HG03354 (cell line): ENCODE measurements around the gene MANSC1.
"Not testable (repeated sequence)": the region's sequence is repeated elsewhere in the genome, so short reads cannot be mapped to it uniquely, and the experiment has no call there.

Experiments
- ATAC-seq: cut with Tn5 transposase; IDR thresholded peaks from one replicate; pipeline ENCODE4 v1.9.1; 2021; ENCODE audit warnings: mild to moderate bottlenecking; ENCODE audit not compliant: unreplicated experiment, poor library complexity, severe bottlenecking

MANSC1 gene

DNA sequence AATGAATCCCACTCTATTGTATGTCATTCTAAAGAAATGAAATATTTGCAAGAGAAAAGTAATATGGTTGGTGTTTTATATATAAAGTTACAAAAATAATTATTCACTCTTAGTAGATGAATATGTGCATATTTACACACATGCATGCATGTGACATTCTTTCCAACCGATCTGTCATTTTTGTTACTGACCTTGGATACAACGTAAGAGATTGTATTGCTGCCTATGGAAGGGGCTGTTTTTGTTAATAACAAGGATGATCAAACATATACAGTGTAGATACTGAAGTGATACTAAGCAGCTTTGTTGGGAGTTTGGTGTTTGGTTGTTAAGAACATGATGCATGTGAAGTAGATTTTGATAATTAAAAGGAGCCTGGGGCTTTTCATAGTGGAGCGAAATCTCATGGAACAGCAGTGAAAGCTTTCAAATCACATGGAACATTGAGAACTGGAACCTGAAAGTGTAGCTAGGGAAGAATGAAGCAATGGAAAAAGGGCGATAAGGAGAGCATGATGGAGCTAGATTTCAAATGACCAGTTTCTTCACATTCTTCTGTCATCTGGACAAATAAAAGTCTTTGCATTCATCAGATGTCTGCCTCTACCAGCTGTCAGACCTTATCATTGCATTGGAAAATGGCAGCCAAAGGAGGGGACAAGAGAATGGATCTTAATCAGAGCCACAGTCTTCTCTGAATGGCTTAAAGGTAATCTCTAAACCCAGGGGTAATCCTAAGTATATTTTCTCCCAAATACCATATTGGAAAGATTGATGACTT lies 16.8 kb upstream of the MANSC1 start:
- no peak for ATAC-seq

DNA sequence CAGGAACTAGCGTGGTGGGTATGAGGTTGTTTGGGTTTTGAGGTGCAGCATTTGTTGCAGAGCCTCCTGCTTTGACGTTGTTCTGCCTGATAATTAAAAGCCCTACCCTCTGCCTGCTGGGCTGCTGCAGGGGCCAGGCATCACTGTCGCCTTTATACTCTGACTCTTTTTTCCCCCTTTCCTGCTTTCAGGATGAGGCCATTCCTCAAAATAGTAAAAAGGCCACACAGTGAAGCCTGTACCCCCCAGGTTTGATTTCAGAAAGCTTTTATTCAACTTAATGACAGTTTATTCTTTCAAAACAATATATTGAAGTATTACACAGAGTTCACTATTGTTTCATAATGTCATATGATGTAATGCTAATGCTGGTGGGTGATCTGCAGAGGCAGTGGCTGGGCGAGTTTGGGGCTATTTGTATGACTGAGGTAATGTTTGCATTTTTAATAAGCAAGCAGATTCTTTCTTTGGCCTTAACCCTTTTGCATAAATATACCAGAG lies 15.9 kb upstream of the MANSC1 start:
- ATAC-seq = no peak

DNA sequence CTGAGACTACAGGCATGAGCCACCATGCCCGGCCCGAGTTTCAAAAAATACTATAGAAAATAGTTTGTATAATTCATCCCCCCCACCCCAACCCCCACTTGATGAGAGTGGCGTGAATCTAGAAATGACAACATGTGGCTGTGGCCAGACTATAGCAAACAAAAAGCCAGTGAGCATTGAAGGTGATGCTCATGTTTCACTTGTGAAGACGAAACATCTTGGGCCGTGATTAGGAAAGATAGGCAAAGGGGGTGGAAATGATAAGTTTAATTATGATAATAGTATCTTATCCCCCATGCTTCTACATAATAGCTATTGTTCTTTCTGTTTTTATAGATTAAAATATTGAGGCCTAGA lies 15.4 kb upstream of the MANSC1 start:
- ATAC-seq = no peak

DNA sequence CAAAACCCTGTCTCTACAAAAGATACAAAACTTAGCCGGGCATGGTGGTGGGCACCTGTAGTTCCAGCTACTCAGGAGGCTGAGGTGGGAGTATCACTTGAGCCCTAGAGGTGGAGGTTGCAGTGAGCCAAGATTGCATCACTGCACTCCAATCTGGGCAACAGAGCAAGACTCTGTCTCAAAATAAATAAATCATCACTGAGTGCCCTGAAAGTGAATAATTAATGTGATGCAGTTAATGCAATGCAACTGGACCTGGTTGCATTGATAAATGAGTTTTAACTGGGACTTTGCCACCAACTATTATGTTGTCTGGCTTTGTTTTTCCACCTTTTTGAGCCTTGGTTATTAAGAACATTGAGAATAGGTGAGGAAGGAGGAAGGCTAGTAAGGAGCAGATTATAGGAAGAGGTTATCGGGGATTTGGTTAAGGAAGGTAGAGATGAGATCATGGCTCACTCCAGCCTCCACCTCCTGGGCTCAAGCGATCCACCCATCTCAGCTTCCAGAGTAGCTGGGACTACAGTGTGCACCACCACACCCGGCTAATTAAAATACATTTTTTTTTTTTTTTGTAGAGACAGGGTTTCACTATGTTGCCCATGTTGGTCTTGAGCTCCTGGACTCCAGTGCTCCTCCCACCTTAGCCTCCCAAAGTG lies 14.9 kb upstream of the MANSC1 start:
- no peak for ATAC-seq

DNA sequence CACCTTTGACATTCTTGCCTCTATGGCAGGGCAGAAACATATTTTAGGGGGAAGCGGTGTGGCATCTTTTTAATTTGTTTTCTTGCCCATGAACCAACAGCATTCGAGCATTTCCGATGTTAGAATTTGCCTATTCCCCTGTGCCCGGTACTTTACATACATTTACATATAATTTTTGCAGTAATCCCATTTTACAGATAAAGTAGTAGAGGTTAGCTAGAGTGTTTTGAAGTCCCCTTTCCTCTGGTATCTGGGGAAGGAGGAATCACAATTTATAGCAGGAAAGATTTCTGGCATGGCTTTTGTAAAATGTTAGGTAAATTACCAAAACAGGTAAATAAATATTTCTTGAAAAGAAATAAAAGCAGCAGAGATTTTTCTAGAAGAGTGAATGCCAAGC lies 8.5 kb upstream of the MANSC1 start:
- no peak for ATAC-seq

DNA sequence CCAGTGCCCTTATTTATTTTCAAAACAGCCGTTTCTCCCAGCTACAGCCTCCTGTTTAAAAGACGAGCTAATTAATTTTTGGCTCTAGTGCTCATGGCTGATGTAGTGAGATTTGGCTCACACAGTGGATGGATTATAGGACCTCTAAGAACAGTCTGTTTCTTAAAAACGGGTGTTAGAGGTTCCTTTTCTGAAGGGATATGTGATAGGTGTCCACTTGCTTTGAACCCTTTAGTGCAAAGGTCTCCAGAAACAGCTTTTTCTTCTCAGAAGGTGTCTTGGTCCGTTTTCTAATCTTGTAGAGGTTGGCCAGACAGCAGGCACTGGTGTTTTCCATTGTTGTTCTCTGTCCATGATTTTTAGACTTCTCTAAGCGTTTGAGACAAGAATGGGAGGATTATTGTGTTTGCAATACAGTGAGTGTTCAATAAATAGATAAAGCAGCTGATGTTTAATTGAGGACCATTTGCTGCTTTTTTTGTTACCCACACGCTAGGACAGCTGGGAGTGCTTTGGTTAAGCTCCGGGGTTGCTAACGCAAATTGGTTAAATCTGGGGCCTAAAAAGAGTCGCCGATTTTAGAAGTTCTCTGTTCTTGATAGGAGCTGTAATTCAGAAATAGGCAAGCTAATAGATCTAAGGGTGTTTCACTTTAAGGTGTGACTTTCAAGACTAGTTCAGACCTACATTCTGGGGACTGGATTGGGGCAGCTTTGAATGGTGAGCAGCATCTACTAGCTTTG lies 7.8 kb upstream of the MANSC1 start:
- ATAC-seq = no peak

DNA sequence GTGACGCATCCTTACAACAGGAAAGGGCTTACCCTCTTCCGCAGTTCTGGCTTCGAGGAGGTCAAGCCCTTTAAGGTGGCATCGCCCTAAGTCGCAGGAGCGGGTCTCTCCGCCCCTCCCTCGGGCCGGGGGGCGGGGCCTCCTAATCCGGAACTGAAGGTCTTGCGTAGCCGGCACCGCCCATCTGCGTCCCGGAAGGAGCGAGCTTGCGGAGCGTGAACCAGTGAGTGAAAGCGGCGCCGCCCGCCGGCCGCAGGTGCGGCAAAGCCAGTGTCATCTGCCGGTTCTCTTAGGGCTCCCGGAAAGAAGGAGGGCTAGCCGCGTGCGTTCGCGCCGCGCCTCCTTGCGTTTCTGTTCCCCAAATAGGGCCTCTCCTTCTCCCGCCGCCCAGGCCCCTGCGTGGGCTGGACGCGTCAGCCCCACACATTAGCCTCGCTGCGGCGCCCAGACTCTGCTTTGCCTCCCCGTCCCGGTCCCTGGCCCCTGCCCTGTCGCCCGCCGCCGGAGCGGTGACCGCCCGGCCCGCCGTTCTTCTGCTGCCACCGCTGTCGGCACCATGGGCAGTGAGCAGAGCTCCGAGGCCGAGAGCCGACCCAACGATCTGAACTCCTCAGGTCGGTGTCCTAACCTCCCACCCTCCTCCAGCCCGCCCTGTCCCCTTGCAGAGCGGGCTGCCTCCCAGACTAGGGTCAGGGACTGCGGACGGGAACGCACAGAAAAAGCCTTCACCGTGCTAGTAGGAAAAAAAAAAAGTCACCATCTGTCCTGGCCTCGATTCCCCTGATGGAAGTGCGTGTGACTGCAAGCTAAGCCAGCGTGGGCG lies 7.1 kb upstream of the MANSC1 start, which contains the start of gene BORCS5:
BORCS5 (plus strand) TSS at position 183 of the 823 bp plus-strand sequence; CDS start at position 557, 374 bp downstream.
- ATAC-seq = peak; percentile 91

DNA sequence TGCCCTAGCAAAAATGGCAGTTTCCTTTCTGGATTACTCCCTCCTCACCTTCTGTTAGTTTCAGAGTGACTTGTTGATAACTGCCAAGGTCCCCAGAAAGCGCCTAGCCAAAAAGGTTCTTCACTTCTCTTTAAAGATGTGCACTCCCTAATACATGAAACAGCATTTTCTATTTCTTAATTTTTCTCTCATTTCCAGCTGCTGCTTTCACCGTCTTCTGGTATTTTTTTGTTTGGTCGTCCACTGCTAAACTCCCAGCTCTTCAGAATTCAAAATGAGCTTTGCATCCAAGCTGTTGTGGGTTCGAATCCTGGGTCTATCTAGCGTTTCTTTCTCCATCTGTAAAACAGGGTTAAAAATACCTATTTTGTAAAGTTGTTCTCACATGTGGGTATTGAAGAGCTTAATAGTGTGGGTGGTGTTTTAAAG lies 6.4 kb upstream of the MANSC1 start:
- no peak for ATAC-seq

DNA sequence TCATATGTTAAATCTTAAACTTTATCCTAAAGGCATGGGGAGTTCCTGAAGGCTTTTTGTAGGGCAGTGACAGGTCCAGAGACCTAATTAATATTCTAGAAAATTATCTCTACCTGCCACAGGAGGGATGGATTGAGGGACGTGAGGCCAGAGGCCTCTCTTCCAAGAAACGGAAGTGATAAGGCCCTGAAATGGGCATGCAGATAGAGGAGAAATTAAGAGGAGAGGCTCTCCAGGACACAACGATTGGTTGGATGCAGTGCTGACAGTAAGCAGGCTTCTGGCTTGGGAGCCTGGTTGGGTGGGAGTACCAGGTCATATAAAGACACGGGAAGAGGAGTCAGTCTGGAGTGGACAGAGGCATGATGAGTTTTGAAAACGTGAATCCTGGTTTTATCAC lies 3.8 kb upstream of the MANSC1 start:
- no peak for ATAC-seq

DNA sequence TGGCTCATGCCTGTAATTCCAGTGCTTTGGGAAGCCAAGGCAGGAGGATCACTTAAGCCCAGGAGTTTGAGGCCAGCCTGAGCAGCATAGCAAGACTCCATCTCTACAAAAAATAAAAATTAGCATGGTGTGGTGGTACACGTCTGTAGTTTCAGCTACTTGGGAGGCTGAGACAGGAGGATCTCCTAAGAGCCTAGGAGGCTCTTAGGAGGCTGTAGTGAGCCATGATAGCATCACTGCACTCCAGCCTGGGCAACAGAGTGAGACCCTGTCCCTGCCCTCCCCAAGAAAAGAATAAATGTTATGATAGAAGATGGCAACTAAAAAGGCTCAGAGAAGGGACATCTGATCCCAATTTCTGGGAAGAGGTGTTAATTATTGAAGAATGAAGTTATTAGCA lies 3.2 kb upstream of the MANSC1 start:
- no peak for ATAC-seq

DNA sequence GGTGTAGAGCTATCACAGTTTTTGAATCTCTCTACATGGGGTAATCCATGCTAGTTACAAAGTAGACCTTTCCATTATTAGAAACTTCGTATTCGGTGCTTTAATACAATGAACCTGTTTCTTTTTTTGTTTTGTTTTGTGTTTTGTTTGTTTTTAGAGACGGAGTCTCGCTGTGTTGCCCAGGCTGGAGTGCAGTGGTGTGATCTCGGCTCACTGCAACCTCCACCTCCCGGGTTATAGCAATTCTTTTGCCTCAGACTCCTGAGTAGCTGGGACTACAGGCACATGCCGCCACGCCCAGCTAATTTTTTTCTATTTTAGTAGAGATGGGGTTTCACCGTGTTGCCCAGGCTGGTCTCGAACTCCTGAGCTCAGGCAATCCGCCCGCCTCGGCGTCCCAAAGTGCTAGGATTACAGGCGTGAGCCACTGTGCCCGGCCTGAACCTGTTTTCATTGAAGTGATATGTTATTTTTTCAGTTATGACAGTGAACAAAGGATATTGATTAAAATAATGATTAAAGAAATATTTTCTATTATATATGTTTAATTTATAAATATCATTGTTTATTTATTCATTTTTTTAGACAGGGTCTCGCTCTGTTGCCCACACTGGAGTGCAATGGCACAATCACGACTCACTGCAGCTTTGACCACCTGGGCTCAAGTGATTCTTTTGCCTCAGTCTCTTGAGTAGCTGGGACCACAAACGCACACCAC lies 1.6 kb upstream of the MANSC1 start:
- not testable (repeated sequence) for ATAC-seq

DNA sequence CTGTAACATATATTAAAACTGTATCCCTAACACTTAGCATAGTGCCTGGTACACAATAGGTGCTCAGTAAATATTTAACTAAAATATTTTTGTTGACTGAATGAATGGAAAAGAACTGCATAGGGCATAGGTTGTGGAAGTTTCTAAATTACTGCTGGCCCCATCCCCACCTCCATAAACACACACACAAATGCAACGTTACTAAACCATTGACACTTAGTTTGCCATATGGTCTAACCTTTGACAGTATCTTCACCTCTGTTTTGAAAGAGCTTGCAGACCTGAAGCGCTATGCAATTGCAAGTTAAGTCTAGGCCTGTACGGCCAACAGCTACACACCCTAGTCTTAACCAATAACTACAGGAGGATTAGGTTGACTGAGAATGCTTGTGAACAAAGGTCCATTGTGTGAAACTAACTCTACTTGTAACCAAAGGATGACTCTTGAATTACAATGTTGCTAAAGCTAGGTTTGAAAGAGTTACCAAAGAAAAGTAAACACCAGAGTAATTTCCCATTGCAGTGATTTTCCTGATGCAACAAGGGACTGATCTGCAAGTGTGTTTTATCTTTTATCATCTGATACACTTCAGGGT lies 924 bp upstream of the MANSC1 start:
- no peak for ATAC-seq

DNA sequence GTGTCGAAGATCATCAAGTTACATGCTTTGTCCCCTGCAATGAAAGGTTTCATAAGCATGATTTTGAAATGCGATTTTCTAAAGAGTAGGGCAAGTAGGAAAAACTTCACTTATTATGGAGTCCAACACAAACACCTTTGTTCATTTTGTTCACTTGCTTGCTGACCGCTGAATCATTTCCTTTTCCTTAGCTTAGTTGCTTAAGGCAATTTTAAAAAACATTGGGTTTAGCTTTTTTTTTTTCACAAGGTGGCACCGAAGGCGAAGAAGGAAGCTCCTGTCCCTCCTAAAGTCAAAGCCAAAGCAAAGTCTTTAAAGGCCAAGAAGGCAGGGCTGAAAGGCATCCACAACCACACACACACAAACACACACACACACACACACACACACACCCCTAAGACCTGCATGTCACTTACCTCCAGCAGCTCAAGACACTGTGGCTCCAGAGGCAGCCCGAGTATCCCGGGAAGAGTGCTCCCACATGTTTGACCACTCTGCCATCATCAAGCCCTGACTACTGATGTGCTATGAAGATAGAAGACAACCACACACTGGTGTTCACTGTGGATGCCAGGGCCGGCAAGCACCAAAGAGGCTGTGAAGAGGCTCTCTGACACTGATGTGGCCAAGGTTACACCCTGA lies 11.4 kb downstream of the MANSC1 start:
- ATAC-seq = no peak

DNA sequence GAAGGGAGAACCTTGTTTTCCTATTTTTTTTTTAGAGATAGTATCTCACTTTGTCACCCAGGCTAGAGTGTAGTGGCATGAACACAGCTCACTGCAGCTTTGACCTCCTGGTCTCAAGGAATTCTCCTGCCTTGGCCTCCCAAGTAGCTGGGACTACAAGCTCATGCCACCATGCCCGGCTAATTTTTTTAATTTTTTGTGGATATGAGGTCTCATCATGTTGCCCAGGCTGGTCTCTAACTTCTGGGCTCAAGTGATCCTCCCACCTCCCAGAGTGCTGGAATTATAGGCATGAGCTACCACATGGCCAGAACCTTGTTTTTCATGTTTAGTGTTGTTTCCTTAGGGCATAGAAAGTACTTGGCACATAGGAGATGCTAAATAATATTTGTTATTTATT lies 13.5 kb downstream of the MANSC1 start:
- no peak for ATAC-seq

DNA sequence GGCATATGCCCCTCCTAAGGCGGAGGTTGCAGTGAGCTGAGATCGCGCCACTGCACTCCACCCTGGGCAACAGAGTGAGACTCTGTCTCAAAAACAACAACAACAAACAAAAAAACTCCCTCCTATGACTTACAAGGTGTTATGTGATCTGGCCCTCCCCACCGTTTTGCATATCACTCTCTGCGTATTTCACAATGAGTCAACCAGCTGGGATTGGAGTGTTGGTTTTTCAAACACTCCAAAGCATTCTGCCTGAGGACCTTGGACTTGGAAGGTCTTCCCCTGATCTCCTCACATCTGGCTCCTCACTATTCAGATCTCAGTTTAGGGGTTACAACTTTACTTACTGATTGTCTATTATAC lies 14.0 kb downstream of the MANSC1 start:
- ATAC-seq = peak; percentile 67

DNA sequence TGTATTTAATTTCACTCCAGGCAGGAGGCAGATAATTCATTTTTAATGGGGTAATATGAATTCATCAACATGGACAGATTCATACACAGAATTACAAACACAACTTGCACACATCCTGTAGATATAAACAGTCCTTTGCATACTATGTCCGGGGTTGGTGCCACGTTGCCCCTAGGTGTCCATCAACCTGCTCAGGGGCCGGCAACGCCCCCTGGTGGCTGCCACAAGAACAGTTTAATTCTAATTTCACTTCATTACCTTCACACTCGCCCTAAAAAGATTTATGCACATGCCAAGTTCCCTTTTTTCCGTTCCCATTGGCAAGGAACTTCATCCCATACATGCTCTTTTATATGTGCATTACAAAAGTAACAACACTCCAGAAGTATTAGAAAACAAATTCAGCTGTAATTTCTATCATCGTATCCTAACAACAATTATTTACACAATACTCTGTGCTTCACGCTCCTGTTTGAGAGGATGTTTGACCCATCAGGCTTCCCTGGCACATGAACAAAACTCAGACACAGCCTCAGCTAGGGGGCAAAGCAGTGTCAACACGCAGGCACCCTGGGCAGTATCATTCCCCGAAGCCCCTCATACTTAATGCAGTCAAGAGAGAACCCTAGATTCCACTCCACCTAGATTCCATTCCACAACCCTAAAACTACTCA lies 15.5 kb downstream of the MANSC1 start:
- peak; percentile 68 for ATAC-seq

DNA sequence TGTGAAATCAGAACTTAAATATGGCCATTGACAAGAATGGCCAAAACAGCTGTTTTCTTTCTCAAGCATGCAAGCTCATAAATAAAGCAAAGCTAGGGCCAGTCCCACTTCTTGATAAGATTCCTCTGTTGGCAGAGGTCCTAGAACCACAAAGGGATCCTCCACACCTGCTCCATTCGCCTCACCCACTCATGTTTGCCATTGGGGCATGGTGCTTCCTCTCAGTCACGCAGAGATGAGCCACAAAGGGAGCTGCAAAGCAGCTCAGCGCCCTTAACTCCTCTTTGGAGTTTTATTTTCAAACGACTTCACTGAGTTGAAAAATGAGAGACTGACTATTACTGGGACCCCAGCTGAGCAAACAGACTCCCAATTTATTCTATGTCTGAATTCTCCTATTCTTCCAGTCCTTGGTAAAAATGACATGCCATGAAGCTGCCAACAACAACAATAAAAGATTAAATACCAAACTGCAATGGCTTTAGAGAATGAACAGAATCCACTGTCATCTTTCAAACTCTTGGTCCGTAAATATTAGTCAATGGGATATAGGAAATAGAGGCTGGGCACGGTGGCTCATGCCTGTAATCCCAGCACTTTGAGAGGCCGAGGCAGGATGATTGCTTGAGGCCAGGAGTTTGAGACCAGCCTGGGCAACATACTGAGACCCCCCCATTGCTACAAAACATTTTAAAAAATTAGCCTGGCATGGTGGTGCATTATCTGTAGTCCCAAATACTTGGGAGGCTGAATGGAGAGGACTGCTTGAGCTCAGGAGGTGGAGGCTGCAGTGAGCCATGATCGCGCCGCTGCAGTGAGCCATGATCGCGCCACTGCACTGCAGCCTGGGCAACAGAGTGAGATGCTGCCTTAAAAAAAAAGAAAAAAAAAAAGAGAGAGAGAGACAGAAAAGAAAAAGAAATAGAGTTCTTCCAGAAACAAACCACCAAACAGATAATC lies 16.4 kb downstream of the MANSC1 start:
- ATAC-seq = no peak
